ENCODE results near the gene BPIFA1. TPM values are rescaled to one million over a fixed set of nuclear protein-coding genes. Genes with fewer than 3 reads are reported as not detected.

Gene BPIFA1
- total RNA-seq, 6 donors from 2014 or later, result 0.26 to 61.8 (median 2.6) TPM

GRCh38 chr20:33191955-33192354 lies 43.8 kb upstream of the BPIFA1 start:
- 53 to 65% methylated on average over 1 of the region's 1 CpG for WGBS, 2 donors
- no peak for ATAC-seq (ENCODE audit: low FRiP score in 2 of 2)

GRCh38 chr20:33192912-33193501 lies 42.8 kb upstream of the BPIFA1 start:
- Histone ChIP-seq H3K36me3 (no peaks in the 10 kb centered on the region), H3K9me3 (no peaks in the 10 kb centered on the region), H3K4me1 (peaks cover 0 to 10% (median 2%) of the 10 kb centered on the region in 4 donors), H3K27ac (no peak overlapping the region), H3K4me3 (no peak overlapping the region), H3K27me3 (no peaks in the 10 kb centered on the region)
- 67 to 69% methylated on average over 8 of the region's 8 CpGs for WGBS, 2 donors
- TF ChIP-seq CTCF (IDR thresholded peaks at IDR 0.05), result no peak
- TF ChIP-seq EP300 (IDR thresholded peaks at IDR 0.05), result no peak
- TF ChIP-seq POLR2AphosphoS5 (IDR thresholded peaks at IDR 0.05), result no peak
- TF ChIP-seq POLR2A (IDR thresholded peaks at IDR 0.05), result no peak
- ATAC-seq (ENCODE audit: low FRiP score in 2 of 2) (no peak), DNase-seq (no peak)

More at GRCh38 chr20:33191955-33192354, 43.8 kb upstream of the BPIFA1 start:
- Histone ChIP-seq H3K4me1 (peaks cover 0 to 10% (median 2%) of the 10 kb centered on the region in 4 donors), H3K36me3 (no peaks in the 10 kb centered on the region), H3K27me3 (no peaks in the 10 kb centered on the region), H3K9me3 (no peaks in the 10 kb centered on the region), H3K4me3 (no peak overlapping the region), H3K27ac (no peak overlapping the region)
- no peak for DNase-seq
- TF ChIP-seq POLR2AphosphoS5 (IDR thresholded peaks at IDR 0.05), result no peak
- TF ChIP-seq EP300 (IDR thresholded peaks at IDR 0.05), result no peak
- TF ChIP-seq POLR2A (IDR thresholded peaks at IDR 0.05), result no peak
- no peak for TF ChIP-seq CTCF (IDR thresholded peaks at IDR 0.05)

GRCh38 chr20:33199026-33199425 lies 36.8 kb upstream of the BPIFA1 start:
- 89 to 92% methylated on average over 1 to 3 of the region's 3 CpGs for WGBS, 2 donors
- H3K27ac ChIP-seq, result no peak overlapping the region
- H3K9me3 ChIP-seq, result no peaks in the 10 kb centered on the region
- H3K4me1 ChIP-seq, result no peaks in the 10 kb centered on the region
- TF ChIP-seq POLR2AphosphoS5 (IDR thresholded peaks at IDR 0.05), result no peak
- no peak for TF ChIP-seq CTCF (IDR thresholded peaks at IDR 0.05)
- no peak for TF ChIP-seq POLR2A (IDR thresholded peaks at IDR 0.05)
- no peak for TF ChIP-seq EP300 (IDR thresholded peaks at IDR 0.05)
- no peak overlapping the region for H3K4me3 ChIP-seq
- no peaks in the 10 kb centered on the region for H3K27me3 ChIP-seq
- no peak for DNase-seq
- H3K36me3 ChIP-seq, result no peaks in the 10 kb centered on the region
- no peak for ATAC-seq (ENCODE audit: low FRiP score in 2 of 2)

- Histone ChIP-seq H3K4me3 (no peak overlapping the region), H3K4me1 (no peaks in the 10 kb centered on the region), H3K27me3 (no peaks in the 10 kb centered on the region), H3K9me3 (no peaks in the 10 kb centered on the region), H3K36me3 (no peaks in the 10 kb centered on the region), H3K27ac (no peak overlapping the region)
- WGBS, 2 donors, result 54 to 67% methylated on average over 4 of the region's 4 CpGs
- TF ChIP-seq POLR2A (IDR thresholded peaks at IDR 0.05), result no peak
- TF ChIP-seq POLR2AphosphoS5 (IDR thresholded peaks at IDR 0.05), result no peak
- no peak for TF ChIP-seq EP300 (IDR thresholded peaks at IDR 0.05)
- no peak for TF ChIP-seq CTCF (IDR thresholded peaks at IDR 0.05)
- no peak for ATAC-seq (ENCODE audit: low FRiP score in 2 of 2)
- DNase-seq, result no peak
Measured at GRCh38 chr20:33202451-33202850, 33.3 kb upstream of the BPIFA1 start.

GRCh38 chr20:33203444-33203843 lies 32.4 kb upstream of the BPIFA1 start:
- Histone ChIP-seq H3K36me3 (no peaks in the 10 kb centered on the region), H3K4me3 (no peak overlapping the region), H3K4me1 (no peaks in the 10 kb centered on the region), H3K27me3 (no peaks in the 10 kb centered on the region), H3K27ac (no peak overlapping the region), H3K9me3 (no peaks in the 10 kb centered on the region)
- DNase-seq (no peak), ATAC-seq (ENCODE audit: low FRiP score in 2 of 2) (no peak)
- WGBS, 2 donors, result 80 to 88% methylated on average over 3 of the region's 3 CpGs
- no peak for TF ChIP-seq EP300 (IDR thresholded peaks at IDR 0.05)
- TF ChIP-seq CTCF (IDR thresholded peaks at IDR 0.05), result no peak
